NCI-H774 (cell line): ENCODE results near the gene ENAH.

ENCODE experiments used
- DNase-seq: peaks from one replicate; lab custom pipeline; 2025; lab: John Stamatoyannopoulos, UW

Gene ENAH

DNA sequence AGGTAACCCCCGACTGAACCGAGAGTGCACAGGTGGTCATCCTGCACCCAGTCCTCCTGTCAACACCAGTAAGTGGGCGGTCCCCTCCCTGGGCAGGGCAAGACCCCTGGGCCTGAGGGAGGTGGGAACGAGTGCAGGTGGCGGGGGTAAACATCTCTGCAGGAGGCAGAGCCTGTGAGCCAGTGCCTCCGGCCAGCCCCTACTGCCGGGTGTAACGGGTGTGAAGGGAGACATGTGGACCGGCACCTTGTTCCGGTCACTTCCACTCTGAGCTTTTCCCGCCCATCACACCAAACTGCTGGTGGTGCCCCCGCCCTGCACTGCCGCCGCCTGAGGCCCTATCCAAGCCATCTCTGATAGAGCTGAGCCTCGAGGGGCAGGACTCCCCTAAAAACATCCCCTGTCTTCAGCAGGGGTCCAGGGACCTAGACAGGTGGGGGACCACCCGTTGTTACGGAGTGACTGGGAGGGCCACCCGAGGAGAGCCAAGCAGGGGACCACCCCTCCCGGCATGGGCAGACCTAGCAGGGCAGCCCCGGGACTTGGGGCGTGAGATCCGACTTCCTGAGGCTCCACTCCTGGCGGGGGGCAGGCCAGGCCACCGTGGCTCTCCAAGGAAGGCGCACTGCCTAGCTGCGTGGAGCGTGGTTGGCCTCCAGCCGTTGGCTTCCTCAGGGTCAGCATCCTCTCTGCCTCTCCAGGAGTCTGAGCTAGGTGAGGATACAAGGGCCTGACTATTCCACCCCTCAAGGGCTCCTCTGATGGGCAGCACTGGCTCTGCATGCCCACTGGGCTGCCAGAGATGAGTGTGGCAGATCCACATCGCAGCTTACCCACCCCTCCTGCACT, 181.2 kb downstream of the ENAH start:
- no peak for DNase-seq

- DNase-seq: no peak
These were observed 181.8 kb downstream of the ENAH start for GRCh38 chr1:225471109-225471452.

DNA sequence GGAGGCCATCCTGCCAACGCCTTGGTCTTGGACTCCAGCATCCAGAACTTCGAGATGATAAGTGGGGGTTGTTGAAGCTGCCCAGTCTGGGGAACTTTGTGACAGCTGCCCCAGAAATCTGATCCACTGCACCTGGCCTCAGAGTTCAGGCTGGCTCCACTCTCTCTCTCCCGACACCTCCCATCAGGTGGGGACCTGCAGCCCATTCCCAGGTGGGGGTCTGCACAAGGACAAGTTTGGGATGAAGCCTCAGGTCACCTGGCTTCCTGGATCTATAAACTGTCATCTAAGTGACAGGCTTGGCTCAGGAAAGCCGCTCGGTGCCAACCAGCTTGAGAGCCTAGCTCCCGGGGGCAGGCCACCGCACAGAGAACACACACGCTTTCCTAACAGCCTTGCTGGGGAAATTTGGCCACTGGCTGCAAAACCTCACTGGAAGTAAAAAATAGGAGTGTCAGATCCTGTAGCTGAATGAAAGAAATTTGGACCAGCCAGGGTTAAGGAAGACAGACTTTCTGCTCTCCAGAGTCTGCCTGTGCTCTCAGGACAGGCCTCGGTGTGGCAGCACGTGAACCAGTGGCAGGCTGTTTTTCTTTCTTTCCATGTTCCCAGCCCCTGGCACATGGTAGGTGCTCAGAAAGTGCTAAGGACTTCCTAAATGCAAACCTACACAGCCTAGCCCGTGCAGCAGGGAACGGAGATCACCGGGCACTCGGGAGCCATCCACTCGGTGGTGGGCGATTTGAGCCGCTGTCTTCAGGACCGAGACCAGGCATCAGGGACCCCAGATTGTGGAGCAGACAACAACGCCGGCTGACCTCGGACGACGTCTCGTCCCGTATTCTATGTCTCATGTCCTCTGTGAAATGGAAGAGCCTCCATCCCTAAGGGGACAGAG, 182.5 kb downstream of the ENAH start:
- DNase-seq: no peak

- no peak for DNase-seq
These were observed 183.9 kb downstream of the ENAH start for GRCh38 chr1:225469051-225469450.

GRCh38 chr1:225468270-225469020, 184.5 kb downstream of the ENAH start:
- no peak for DNase-seq

DNA sequence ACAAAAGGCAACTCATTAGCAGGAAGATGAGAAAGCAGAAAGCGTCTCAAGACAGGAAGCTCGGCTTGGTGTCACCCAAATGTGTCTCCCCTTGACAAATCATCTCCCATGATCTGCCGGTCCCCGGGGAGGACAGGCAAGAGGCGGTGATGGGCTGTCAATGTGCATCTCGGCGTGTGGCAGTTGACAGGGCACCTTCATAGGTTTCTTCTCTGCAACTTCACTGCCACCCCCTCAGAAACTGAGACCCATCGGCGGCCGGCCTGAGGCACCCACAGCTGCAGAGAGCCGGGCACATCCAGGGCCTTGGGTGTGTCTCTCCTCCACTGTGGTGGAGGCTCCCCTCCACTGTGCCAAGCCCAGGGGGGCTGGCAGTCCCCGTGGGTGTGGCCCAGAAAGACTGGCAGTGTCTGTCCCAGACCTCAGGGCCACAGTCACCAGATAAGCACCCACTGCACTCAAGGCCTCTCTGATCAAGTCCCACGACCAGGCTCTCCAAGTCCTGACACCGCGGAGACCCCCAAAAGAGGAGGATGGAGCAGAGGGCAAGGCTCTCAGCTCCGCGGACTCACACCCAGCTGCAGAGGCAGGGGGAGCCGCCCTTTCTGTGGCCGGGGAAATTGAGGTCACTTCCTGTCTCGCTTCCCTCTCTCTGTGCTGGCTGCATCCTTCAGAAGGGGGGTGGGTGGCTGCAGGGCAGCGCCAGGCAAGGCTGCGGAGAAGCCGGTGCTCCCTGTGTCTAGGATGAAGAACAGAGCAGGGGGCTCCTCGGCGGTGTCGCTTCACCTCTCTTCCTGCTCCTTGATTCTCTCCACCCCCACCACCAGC, 185.5 kb downstream of the ENAH start:
- peak; percentile 21 for DNase-seq

DNA sequence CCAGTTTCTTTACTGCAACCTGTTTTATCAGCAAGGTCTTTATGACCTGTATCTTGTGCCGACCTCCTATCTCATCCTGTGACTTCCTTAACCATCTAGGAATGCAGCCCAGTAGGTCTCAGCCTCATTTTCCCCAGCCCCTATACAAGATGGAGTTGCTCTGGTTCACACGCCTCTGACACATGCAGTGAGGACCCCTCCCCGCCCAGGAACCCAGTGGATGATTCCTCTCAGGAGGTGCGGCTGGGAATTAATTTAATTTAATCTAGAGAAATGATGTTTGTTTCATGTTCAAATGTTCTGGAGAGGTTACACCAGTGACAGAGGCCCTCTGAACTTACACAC, 186.1 kb downstream of the ENAH start:
- no peak for DNase-seq

- no peak for DNase-seq
These were observed 187.0 kb downstream of the ENAH start for GRCh38 chr1:225465793-225466517.

GRCh38 chr1:225464851-225465792, 187.8 kb downstream of the ENAH start:
- DNase-seq: no peak

- DNase-seq: peak; percentile 28
These were observed 190.0 kb downstream of the ENAH start for GRCh38 chr1:225462714-225463574.

GRCh38 chr1:225462429-225462713, 190.6 kb downstream of the ENAH start:
- no peak for DNase-seq

GRCh38 chr1:225461533-225462428, 191.1 kb downstream of the ENAH start:
- no peak for DNase-seq

DNA sequence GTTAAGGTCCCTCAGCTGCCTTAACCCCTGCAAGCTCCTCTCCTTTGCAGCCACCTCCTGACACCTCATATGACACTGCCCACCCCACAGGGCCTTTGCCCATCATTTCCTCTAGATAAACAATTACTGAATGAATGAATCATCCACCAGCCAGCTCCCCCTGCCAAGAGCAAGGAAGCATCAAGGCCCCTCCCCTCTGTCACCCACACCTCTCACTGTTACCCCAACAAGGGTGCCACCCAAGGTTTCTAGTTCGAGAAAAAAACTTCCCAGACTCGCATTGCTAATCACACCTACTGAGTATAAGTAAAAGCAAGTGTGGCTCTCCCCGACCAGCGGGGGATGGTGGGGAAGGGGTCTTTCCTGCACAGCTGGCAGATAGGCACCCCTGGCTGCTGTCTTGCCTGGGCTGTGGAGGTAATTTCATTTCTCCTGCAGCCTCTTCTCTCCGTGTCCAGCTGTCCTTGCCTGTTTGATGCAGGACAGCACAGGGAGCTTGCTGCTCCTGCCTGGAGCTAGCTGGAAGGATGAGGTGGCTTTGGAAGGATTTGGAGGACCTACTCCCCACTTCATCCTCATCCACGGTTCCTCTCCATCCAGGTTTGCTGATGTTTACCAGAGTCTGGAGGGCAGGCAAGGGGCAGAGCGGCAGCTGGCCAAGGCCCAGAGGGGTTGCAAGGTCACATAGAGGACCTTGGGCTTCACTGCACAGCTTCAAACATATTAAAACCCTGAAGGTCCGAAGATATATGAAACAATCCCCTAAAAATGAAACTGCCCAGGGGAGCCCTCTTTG, 192.0 kb downstream of the ENAH start:
- no peak for DNase-seq

DNA sequence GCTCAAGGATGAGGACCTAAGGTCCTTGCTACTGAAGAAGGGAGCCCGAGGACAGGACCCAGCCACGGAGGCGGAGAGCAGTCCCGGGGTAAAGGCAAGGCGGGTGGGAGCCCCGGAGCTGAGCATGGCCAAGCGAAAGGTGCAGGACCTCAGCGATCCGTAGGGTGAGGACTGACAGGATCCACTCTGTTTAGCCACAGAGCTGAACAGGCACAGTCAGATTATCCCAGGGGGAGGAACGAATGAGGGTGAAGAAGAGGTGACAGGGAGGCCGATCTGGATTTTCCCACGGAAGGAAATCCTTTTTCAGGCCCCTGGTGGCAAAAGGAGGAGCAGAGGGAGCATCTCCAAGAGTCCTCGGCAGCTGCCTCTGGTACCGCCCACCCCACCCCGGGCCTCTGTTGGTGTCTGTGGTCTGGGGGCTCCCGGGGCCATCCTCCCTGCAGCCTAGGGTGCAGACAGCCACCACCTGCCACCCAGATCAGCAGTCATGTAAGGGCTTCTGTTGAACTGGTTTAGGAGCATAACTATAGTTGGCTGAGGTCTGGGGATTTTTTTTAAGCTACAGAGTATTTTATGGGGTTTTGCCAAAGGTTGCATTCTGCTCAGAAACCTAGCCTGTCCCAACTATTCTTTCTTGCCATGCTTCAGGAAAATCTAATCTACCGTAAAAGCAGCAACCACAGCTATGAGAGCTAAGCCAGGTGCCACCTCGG, 192.7 kb downstream of the ENAH start:
- DNase-seq: no peak

DNA sequence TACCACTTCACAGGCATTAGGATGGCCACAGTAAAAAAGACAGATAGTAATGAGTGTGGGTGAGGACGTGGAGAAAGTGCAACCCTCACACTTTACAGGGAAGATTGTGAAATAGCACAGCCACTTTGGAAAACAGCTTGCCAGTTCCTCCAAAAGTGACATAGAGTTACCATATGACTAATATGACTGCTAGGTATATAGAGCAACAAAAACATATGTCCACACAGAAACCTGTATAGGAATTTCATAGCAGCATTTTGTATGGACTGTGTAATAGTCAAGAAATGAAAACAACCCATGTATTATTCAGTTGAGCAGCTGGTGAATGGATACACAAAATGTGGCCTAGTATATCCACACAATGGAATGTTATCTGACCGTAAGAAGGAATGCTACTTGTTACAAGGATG, 194.7 kb downstream of the ENAH start:
- DNase-seq: no peak

DNA sequence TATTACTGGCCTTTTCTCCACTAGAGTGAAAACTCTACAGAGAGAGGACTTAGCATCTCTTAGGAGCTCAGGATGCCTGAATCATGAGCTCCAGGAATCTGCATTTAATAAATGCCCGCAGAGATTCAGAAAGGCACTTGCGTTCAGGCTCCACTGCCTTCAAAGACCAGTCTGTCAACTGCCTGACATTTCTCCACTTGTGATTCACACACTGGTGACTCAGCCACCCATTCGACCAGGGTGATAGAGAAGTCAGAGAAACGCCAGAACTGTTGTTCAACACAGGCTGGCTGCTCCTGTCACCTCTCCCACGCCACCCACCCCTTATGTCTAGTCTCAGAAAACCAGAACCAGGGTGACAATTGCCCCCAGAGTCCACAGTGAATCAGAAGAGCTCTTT, 198.2 kb downstream of the ENAH start:
- DNase-seq: peak; percentile 23
